ENCODE results near the gene TMEM63C. TPM values are rescaled to one million over a fixed set of nuclear protein-coding genes. Genes with fewer than 3 reads are reported as not detected.

TMEM63C gene
- total RNA-seq, 1 experiment from 2014 or later, result 5.4 TPM

DNA sequence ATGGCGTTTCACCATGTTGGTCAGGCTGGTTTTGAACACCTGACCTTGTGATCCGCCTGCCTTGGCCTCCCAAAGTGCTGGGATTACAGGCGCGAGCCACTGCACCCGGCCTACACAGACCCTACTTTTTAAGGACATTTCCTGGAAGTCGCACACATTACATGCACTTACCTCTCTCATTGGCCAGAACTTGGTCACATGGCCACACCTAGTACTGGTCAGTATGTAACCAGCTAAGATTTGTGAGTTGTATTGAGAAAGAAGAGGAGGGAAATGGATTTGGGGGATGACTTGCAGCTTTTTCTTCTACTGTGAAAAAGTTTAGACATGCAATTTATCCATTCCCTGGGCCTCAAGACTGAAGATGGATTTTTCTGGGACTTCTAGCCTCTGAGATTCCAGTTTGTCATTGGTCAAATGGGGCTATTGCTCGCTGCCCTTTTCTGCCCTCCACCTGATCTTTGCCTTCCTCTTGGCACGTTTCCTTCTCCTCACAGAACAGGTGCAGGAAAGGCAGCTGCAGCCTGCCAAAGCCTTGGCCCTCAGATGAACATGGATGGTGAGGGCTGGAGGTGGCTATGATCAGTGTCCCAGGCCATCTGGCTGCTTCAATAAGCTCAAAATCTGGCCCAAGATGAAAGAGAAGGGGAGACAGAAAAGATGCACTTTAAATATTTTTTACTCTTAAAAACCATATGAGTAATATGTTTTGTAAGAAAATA is 32.9 kb upstream of the TMEM63C start:
- peaks cover 37% of the 10 kb centered on the region for H3K27me3 ChIP-seq (ENCODE audit: low read length)
- CTCF ChIA-PET, result no interaction called here

GRCh38 chr14:77151245-77151644 is 30.4 kb upstream of the TMEM63C start:
- ATAC-seq, result peak; percentile 52
- H3K4me1 ChIP-seq (ENCODE audit: insufficient read depth, low read length), result no peaks in the 10 kb centered on the region
- H3K36me3 ChIP-seq (ENCODE audit: low read depth, low read length), result no peaks in the 10 kb centered on the region
- TF ChIP-seq, protein P1, sequence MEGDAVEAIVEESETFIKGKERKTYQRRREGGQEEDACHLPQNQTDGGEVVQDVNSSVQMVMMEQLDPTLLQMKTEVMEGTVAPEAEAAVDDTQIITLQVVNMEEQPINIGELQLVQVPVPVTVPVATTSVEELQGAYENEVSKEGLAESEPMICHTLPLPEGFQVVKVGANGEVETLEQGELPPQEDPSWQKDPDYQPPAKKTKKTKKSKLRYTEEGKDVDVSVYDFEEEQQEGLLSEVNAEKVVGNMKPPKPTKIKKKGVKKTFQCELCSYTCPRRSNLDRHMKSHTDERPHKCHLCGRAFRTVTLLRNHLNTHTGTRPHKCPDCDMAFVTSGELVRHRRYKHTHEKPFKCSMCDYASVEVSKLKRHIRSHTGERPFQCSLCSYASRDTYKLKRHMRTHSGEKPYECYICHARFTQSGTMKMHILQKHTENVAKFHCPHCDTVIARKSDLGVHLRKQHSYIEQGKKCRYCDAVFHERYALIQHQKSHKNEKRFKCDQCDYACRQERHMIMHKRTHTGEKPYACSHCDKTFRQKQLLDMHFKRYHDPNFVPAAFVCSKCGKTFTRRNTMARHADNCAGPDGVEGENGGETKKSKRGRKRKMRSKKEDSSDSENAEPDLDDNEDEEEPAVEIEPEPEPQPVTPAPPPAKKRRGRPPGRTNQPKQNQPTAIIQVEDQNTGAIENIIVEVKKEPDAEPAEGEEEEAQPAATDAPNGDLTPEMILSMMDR (conservative IDR thresholded peaks at IDR 0.05; ENCODE audit: low read depth, low read length), result peak; percentile 97
- TF ChIP-seq EZH2phosphoT487 (IDR thresholded peaks at IDR 0.05; ENCODE audit: borderline replicate concordance, low read length), result no peak
- no peak for TF ChIP-seq EZH2 (IDR thresholded peaks at IDR 0.05; ENCODE audit: low read length, unreplicated experiment)
- no peak overlapping the region for H3K4me3 ChIP-seq (ENCODE audit: low read length)
- intact Hi-C loops (cut with micrococcal nuclease), result loop anchor here (1.0 to 5.0 kb wide), 5 partner anchors 151 to 401 kb away; partner anchors contain the start of genes AHSA1 and VIPAS39
- no peaks in the 10 kb centered on the region for H3F3A ChIP-seq (ENCODE audit: low read length, unreplicated experiment)
- H4K20me1 ChIP-seq (ENCODE audit: low read length), result no peaks in the 10 kb centered on the region
- H3K4me2 ChIP-seq (ENCODE audit: low read length), result 0 out of 2 replicates have a peak overlapping the region, but pooled peaks have one; percentile 7
- peaks cover 16% of the 10 kb centered on the region for H3K27me3 ChIP-seq (ENCODE audit: low read length)
- H3K9me3 ChIP-seq (ENCODE audit: low read length), result no peaks in the 10 kb centered on the region
- H3K9me2 ChIP-seq (replicated peaks; ENCODE audit: low read length), result no peaks in the 10 kb centered on the region
- POLR2A ChIA-PET (ENCODE audit: unreplicated experiment), result interaction anchor here (0.7 kb wide), 1 partner anchor 306 kb away, joined by 3 read pairs; the partner anchor contains the start of gene VIPAS39
- H3K27ac ChIP-seq (ENCODE audit: low read length), result no peak overlapping the region
- no peaks in the 10 kb centered on the region for H3K79me2 ChIP-seq (ENCODE audit: low read length)
- CTCF ChIA-PET, result interaction anchor here (0.7 to 2.5 kb wide), 8 partner anchors 56 to 279 kb away, joined by 4 to 24 read pairs (median 8); no protein-coding TSS in a partner anchor
- peak; percentile 71 for DNase-seq
- H3K9ac ChIP-seq (ENCODE audit: low read length), result no peak overlapping the region
- no TSS peak for BruUV-seq (replicated peaks)
- H2AFZ ChIP-seq (ENCODE audit: low read length), result peak overlapping the region; percentile 32

More for the DNA sequence above, 32.9 kb upstream of the TMEM63C start:
- DNase-seq, result no peak
- H3K36me3 ChIP-seq (ENCODE audit: low read depth, low read length), result no peaks in the 10 kb centered on the region
- no peaks in the 10 kb centered on the region for H3K4me1 ChIP-seq (ENCODE audit: insufficient read depth, low read length)
- no peak overlapping the region for H3K27ac ChIP-seq (ENCODE audit: low read length)
- no peak overlapping the region for H3K4me2 ChIP-seq (ENCODE audit: low read length)
- H3K9me2 ChIP-seq (replicated peaks; ENCODE audit: low read length), result no peaks in the 10 kb centered on the region
- no TSS peak for BruUV-seq (replicated peaks)
- intact Hi-C loops (cut with micrococcal nuclease), result no loop called here
- H3F3A ChIP-seq (ENCODE audit: low read length, unreplicated experiment), result no peaks in the 10 kb centered on the region
- no peak for TF ChIP-seq EZH2 (IDR thresholded peaks at IDR 0.05; ENCODE audit: low read length, unreplicated experiment)
- TF ChIP-seq, protein P1 (conservative IDR thresholded peaks at IDR 0.05; ENCODE audit: low read depth, low read length), result no peak
- no peak for TF ChIP-seq EZH2phosphoT487 (IDR thresholded peaks at IDR 0.05; ENCODE audit: borderline replicate concordance, low read length)
- no peaks in the 10 kb centered on the region for H3K79me2 ChIP-seq (ENCODE audit: low read length)
- no peak overlapping the region for H3K9ac ChIP-seq (ENCODE audit: low read length)
- POLR2A ChIA-PET (ENCODE audit: unreplicated experiment), result interaction anchor here (0.7 kb wide), 1 partner anchor 64 kb away, joined by 3 read pairs; no protein-coding TSS in a partner anchor
- no peak overlapping the region for H3K4me3 ChIP-seq (ENCODE audit: low read length)
- ATAC-seq, result no peak
- H4K20me1 ChIP-seq (ENCODE audit: low read length), result no peaks in the 10 kb centered on the region
- no peak overlapping the region for H2AFZ ChIP-seq (ENCODE audit: low read length)
- no peaks in the 10 kb centered on the region for H3K9me3 ChIP-seq (ENCODE audit: low read length)

Data from PC-3 (cell line).